Measurements from ENCODE around the gene CDH23. TPM values are rescaled to one million over a fixed set of nuclear protein-coding genes. Genes with fewer than 3 reads are reported as not detected.

The CDH23 gene
- total RNA-seq, 2 donors from 2014 or later, result 3.9 to 74.8 TPM

DNA sequence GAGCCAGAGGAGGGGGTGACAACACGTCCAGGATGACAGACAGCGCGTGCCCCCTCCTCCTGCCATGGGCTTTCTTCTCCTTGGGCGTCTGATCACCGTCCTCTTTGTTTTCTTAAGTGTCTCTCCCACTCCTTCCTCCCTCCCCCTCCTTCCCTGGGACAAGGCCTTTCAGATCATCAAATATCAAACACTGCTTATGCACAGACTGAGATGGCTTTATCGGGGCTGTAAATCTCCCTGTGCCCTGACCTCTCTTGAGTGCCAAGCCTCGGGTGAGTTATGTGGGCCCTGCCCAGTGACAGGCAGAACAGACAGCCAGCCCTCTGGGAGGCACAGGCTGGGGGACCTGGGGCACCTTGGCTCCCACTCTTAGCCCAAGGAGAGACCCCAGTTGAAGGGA, 206.4 kb downstream of the CDH23 start:
- DNase-seq (ENCODE audit: low spot score), result peak; percentile 31
- no peak for TF ChIP-seq POLR2A (IDR thresholded peaks at IDR 0.05)
- TF ChIP-seq POLR2AphosphoS5 (IDR thresholded peaks at IDR 0.05), result peak; percentile 6
- Histone ChIP-seq H3K36me3 (no peaks in the 10 kb centered on the region), H3K27me3 (replicated peaks; ENCODE audit: insufficient read depth) (no peaks in the 10 kb centered on the region), H3K27ac (no peak overlapping the region), H3K4me3 (no peak overlapping the region), H3K4me1 (replicated peaks) (peaks cover 3% of the 10 kb centered on the region), H3K9me3 (no peaks in the 10 kb centered on the region)
- WGBS, result 36% methylated on average over 7 of the region's 7 CpGs
- intact Hi-C loops (cut with DNase I), result no loop called here

DNA sequence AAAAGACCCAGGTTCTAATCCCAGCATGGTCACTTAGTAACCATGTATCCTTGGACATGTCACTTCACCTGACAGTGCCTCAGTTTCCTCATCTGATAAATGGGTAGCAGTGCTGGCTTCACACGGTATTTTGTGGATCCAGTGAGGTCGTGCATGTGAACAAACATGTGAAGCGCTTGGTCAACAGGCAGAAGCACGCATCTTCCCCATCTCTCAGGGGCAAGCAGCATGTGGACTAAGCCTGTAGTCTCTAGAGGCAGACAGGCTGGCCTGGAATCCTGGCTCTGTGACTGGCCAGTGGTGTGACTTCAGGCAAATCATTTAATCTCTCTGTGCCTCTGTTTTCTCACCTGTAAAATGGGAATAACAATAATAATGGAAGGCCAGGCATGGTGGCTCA, 207.0 kb downstream of the CDH23 start:
- H3K36me3 ChIP-seq, result no peaks in the 10 kb centered on the region
- no peak overlapping the region for H3K27ac ChIP-seq
- H3K4me1 ChIP-seq (replicated peaks), result no peaks in the 10 kb centered on the region
- H3K9me3 ChIP-seq, result no peaks in the 10 kb centered on the region
- no peaks in the 10 kb centered on the region for H3K27me3 ChIP-seq (replicated peaks; ENCODE audit: insufficient read depth)
- H3K4me3 ChIP-seq, result no peak overlapping the region
- WGBS, result 93% methylated on average over 4 of the region's 4 CpGs
- no peak for DNase-seq (ENCODE audit: low spot score)
- intact Hi-C loops (cut with DNase I), result no loop called here
- TF ChIP-seq, protein P1, sequence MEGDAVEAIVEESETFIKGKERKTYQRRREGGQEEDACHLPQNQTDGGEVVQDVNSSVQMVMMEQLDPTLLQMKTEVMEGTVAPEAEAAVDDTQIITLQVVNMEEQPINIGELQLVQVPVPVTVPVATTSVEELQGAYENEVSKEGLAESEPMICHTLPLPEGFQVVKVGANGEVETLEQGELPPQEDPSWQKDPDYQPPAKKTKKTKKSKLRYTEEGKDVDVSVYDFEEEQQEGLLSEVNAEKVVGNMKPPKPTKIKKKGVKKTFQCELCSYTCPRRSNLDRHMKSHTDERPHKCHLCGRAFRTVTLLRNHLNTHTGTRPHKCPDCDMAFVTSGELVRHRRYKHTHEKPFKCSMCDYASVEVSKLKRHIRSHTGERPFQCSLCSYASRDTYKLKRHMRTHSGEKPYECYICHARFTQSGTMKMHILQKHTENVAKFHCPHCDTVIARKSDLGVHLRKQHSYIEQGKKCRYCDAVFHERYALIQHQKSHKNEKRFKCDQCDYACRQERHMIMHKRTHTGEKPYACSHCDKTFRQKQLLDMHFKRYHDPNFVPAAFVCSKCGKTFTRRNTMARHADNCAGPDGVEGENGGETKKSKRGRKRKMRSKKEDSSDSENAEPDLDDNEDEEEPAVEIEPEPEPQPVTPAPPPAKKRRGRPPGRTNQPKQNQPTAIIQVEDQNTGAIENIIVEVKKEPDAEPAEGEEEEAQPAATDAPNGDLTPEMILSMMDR (IDR thresholded peaks at IDR 0.05), result no peak
- TF ChIP-seq POLR2AphosphoS5 (IDR thresholded peaks at IDR 0.05) (no peak), POLR2A (IDR thresholded peaks at IDR 0.05) (no peak)

DNA sequence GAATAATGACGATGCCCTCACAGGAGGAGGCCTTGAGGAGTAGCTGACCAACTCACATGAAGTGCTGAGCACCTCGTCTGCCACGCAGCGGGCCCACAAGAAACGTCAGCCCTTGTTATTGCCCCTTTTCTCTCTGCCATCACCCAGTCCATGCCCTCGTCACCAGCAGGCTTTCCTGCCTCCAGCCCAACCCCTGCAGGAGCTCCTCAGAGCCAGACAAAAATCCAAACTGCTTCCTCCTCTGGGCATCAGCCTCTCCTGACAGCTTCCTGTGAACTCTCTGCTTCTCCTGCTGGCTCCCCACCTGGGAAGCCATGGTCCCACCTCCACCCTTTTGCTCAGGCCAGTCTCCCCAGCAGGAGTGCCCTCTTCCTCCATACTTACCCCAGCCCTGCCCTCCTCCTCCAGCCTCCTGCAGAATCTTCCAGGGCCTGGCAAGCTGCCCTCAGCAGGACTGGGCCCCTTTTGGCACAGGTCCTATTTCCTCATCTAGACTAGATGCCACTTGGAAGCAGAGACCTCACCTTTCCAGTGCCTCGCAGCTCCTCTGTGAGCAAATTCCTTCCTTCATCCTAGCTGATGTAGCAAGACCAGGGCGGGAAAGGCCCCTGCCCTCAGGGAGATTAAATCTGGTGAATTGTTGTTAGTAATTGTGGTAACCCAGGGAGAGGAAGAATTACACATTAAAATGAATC, 207.8 kb downstream of the CDH23 start:
- H3K27ac ChIP-seq, result no peak overlapping the region
- H3K4me1 ChIP-seq (replicated peaks), result no peaks in the 10 kb centered on the region
- no peak overlapping the region for H3K4me3 ChIP-seq
- WGBS, result 81% methylated on average over 8 of the region's 8 CpGs
- TF ChIP-seq, protein P1 (IDR thresholded peaks at IDR 0.05), result no peak
- no peaks in the 10 kb centered on the region for H3K27me3 ChIP-seq (replicated peaks; ENCODE audit: insufficient read depth)
- no peak for DNase-seq (ENCODE audit: low spot score)
- intact Hi-C loops (cut with DNase I), result no loop called here
- no peaks in the 10 kb centered on the region for H3K9me3 ChIP-seq
- H3K36me3 ChIP-seq, result no peaks in the 10 kb centered on the region

DNA sequence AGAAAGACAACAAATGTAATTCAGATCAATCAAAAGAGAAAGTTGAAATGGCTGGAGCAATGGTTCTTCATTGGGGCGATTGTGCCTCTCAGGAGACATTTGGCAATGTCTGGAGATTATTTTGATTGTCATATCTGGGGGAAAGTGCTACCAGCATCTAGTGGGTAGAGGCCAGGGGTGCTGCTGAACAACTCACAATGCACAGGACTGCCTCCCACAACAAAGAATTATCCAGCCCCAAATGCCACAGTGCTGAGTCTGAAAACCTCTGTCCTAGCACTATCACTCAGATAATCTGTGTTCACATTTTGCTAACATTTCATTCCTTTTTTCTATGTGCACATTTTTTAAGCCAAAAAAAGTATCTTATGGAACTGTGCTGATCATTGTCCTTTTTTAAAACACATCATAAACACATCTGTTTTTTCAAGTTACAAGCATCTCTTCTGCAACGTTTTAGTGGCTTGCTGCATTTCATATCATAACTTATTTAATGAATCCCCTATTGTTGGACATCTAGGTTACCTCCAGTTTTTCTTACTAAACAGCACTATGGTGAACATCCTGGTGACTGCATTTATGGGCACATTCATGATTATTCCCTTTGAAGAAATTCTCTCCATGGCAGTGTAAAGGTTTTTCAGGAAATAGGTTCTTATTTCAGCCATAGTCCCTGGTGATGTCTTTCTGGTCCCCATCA, 208.7 kb downstream of the CDH23 start:
- no peak overlapping the region for H3K4me3 ChIP-seq
- intact Hi-C loops (cut with DNase I), result no loop called here
- H3K36me3 ChIP-seq, result no peaks in the 10 kb centered on the region
- no peak overlapping the region for H3K27ac ChIP-seq
- no peak for DNase-seq (ENCODE audit: low spot score)
- H3K9me3 ChIP-seq, result no peaks in the 10 kb centered on the region
- TF ChIP-seq, protein P1 (IDR thresholded peaks at IDR 0.05), result no peak
- TF ChIP-seq POLR2AphosphoS5 (IDR thresholded peaks at IDR 0.05), result no peak
- TF ChIP-seq POLR2A (IDR thresholded peaks at IDR 0.05), result no peak
- 81% methylated on average over 2 of the region's 2 CpGs for whole genome bisulfite sequencing
- H3K27me3 ChIP-seq (replicated peaks; ENCODE audit: insufficient read depth), result no peaks in the 10 kb centered on the region
- H3K4me1 ChIP-seq (replicated peaks), result no peaks in the 10 kb centered on the region

DNA sequence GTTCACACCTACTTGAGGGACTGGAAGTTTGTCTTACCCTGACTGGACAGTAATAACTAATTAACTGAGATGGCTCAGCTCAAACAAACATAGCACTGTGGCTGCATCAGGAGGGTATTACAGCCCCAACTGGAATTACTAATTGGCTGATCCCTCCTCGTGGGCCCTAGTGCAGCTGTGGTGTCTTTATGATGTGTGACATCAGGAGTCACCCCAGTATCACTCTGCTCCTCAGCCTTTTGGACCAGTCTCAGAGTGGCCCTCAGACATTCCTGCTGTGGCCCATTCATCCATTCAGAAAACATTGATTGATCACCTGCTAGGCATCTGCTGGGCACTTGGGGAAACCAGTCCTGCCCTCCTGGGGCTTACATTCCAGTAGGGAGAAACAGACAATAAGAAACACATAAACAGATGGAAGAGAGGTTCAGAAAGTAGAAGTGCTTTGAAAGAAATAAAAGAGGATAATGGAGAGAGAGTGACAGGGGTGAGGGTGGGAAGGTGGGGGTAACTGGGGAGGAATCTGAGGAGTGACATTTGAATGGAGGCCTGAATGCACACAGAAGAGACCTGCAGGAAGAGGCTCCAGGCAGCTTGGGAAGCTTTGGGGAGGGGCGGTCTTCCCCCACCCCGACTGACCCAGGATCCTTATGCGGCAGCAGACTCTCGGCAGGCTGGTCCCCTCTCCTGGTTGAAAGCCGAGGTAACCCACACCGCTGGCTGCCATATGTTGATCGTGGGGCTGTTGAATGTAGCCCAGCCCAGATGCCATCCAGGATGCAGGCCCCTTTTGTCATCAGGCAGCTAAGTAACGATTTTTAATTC, 209.7 kb downstream of the CDH23 start:
- WGBS, result 90% methylated on average over 9 of the region's 9 CpGs

More for the DNA sequence above, 209.7 kb downstream of the CDH23 start:
- no peaks in the 10 kb centered on the region for H3K4me1 ChIP-seq (replicated peaks)
- H3K9me3 ChIP-seq, result no peaks in the 10 kb centered on the region
- H3K27ac ChIP-seq, result no peak overlapping the region
- intact Hi-C loops (cut with DNase I), result no loop called here
- DNase-seq (ENCODE audit: low spot score), result no peak
- TF ChIP-seq POLR2A (IDR thresholded peaks at IDR 0.05), result no peak
- no peak for TF ChIP-seq POLR2AphosphoS5 (IDR thresholded peaks at IDR 0.05)
- TF ChIP-seq, protein P1 (IDR thresholded peaks at IDR 0.05), result no peak
- no peaks in the 10 kb centered on the region for H3K27me3 ChIP-seq (replicated peaks; ENCODE audit: insufficient read depth)
- H3K36me3 ChIP-seq, result no peaks in the 10 kb centered on the region
- H3K4me3 ChIP-seq, result no peak overlapping the region
